Measurements from ENCODE around the gene TMEM255A. TPM values are rescaled to one million over a fixed set of nuclear protein-coding genes. Genes with fewer than 3 reads are reported as not detected.

TMEM255A gene
- total and polyA plus RNA-seq, 2 of the 4 experiments (the other 2 are of a cell fraction) = 0.03 TPM; not detected in 1

DNA sequence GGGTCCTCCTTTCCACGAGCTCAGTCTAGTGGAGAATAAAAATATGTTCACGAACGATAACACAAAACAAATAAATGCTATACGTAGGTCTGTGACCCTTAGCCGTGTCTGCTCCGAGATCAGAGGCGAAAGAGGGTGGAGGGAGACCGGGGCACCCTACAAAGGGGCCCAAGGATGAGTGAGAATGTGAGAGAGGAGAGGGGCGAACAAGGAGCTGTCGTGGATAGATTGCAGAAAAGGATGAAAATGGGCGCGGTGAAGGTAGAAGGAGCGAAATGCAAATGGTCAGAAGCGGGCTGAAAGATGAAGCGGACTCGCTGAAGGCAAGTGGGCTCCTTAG lies 66.9 kb downstream of the TMEM255A start:
- no peak overlapping the region for H3K23ac ChIP-seq (ENCODE audit: low read depth, low read length)
- no peak; the same call in 1 of the 2 replicates for ATAC-seq (ENCODE audit: low read depth)
- in situ Hi-C loops (cut with MboI; ENCODE audit: low sequenced_read_pairs) = loop anchor here (25.0 kb wide), 1 partner anchor 132 kb away; the partner anchor contains the start of gene RHOXF1

More for the DNA sequence above, 66.9 kb downstream of the TMEM255A start:
- ChIA-PET POLR2A (ENCODE audit: unreplicated experiment) (no interaction called here), CTCF (no interaction called here)
- H2BK5ac ChIP-seq (ENCODE audit: low read depth, low read length, poor library complexity, severe bottlenecking) = no peak overlapping the region
- no peak overlapping the region for H3K14ac ChIP-seq (replicated peaks; ENCODE audit: low read depth, low read length)
- H3K9me3 ChIP-seq (ENCODE audit: control insufficient read depth, insufficient read depth, low read length) = no peaks in the 10 kb centered on the region
- no peak overlapping the region for H3K4ac ChIP-seq (ENCODE audit: low read depth, low read length)
- H3K36me3 ChIP-seq (ENCODE audit: control insufficient read depth, insufficient read depth, low read length) = no peaks in the 10 kb centered on the region
- no peak overlapping the region for H2BK15ac ChIP-seq (ENCODE audit: low read depth, low read length)
- intact Hi-C loops (cut with micrococcal nuclease) = no loop called here
- H4K20me1 ChIP-seq (ENCODE audit: insufficient read depth, low read length) = no peaks in the 10 kb centered on the region
- no peaks in the 10 kb centered on the region for H3K4me1 ChIP-seq (ENCODE audit: control insufficient read depth, insufficient read depth, low read length)
- peak overlapping the region; percentile 18; the same call in 1 of the 2 replicates for H3K27ac ChIP-seq (ENCODE audit: insufficient read depth, low read length)
- 17% methylated on average over 9 of the region's 16 CpGs; no CpG with 5 or more reads in 1 of the 2 experiments for WGBS, 2 experiments (ENCODE audit: extremely low coverage in 2 of 2, insufficient read length in 1 of 2)
- peak overlapping the region; percentile 91 for H2AFZ ChIP-seq (replicated peaks; ENCODE audit: low read length, poor library complexity)
- dilution Hi-C loops (cut with HindIII; ENCODE audit: low sequenced_read_pairs, unreplicated experiment) = no loop called here
- peak overlapping the region; percentile 38 for H3K9ac ChIP-seq (ENCODE audit: low read depth, low read length)
- no peak overlapping the region for H2AK9ac ChIP-seq (replicated peaks; ENCODE audit: low read depth, low read length, poor library complexity)
- H4K91ac ChIP-seq (ENCODE audit: insufficient read depth, low read depth, low read length) = no peak overlapping the region
- no peaks in the 10 kb centered on the region for H3K79me1 ChIP-seq (ENCODE audit: low read depth in 1 of 2, low read length in 2 of 2)
- H3K4me3 ChIP-seq (ENCODE audit: insufficient read depth, low read depth, low read length) = peak overlapping the region; percentile 67
- H2BK20ac ChIP-seq (ENCODE audit: low read depth, low read length) = no peak overlapping the region
- peak overlapping the region; percentile 61 for H3K4me2 ChIP-seq (ENCODE audit: low read depth, low read length)
- no TSS peak for BruUV-seq (replicated peaks)
- H3K18ac ChIP-seq (ENCODE audit: low read depth, low read length) = no peak overlapping the region
- H4K5ac ChIP-seq (ENCODE audit: low read depth, low read length) = 0 out of 2 replicates have a peak overlapping the region, but pooled peaks have one; percentile 6
- no peak overlapping the region for H2BK120ac ChIP-seq (ENCODE audit: low read depth, low read length)
- H3K56ac ChIP-seq (ENCODE audit: extremely low read depth, insufficient read depth, low read length) = no peak overlapping the region
- DNase-seq = no peak
- H3K27me3 ChIP-seq (ENCODE audit: control insufficient read depth, insufficient read depth, low read length) = 0 out of 2 replicates have a peak, but pooled peaks cover 2% of the 10 kb centered on the region
- no peaks in the 10 kb centered on the region for H3K9me1 ChIP-seq (ENCODE audit: insufficient read depth, low read length)
- H2AK5ac ChIP-seq (ENCODE audit: low read depth, low read length) = no peak overlapping the region
- peak overlapping the region; percentile 18 to 36; a peak in 3 of 4 replicates for H4K8ac ChIP-seq (ENCODE audit: low read depth in 2 of 2, low read length in 2 of 2)
- TF ChIP-seq FOS (IDR thresholded peaks at IDR 0.05; ENCODE audit: low read depth, low read length) (no peak), BHLHE40 (IDR thresholded peaks at IDR 0.05; ENCODE audit: low read depth, low read length) (no peak), MAFK (IDR thresholded peaks at IDR 0.05; ENCODE audit: low read depth, low read length) (no peak), SMC3 (IDR thresholded peaks at IDR 0.05; ENCODE audit: low read depth, low read length) (no peak), MAZ (IDR thresholded peaks at IDR 0.05; ENCODE audit: borderline replicate concordance, low read depth, low read length) (no peak), MXI1 (IDR thresholded peaks at IDR 0.05; ENCODE audit: borderline replicate concordance, low read depth, low read length) (no peak), RFX5 (IDR thresholded peaks at IDR 0.05; ENCODE audit: low read depth, low read length) (no peak), RCOR1 (IDR thresholded peaks at IDR 0.05; ENCODE audit: insufficient replicate concordance, low read length) (no peak), CEBPB (IDR thresholded peaks at IDR 0.05; ENCODE audit: low read depth, low read length) (no peak), RAD21 (IDR thresholded peaks at IDR 0.05; ENCODE audit: low read length) (no peak), CHD1 (IDR thresholded peaks at IDR 0.05; ENCODE audit: low read depth, low read length) (no peak), NFE2L2 (IDR thresholded peaks at IDR 0.05; ENCODE audit: low read depth, low read length) (no peak), POLR2A (IDR thresholded peaks at IDR 0.05; ENCODE audit: low read depth, low read length) (no peak)
- TF ChIP-seq, protein P1, sequence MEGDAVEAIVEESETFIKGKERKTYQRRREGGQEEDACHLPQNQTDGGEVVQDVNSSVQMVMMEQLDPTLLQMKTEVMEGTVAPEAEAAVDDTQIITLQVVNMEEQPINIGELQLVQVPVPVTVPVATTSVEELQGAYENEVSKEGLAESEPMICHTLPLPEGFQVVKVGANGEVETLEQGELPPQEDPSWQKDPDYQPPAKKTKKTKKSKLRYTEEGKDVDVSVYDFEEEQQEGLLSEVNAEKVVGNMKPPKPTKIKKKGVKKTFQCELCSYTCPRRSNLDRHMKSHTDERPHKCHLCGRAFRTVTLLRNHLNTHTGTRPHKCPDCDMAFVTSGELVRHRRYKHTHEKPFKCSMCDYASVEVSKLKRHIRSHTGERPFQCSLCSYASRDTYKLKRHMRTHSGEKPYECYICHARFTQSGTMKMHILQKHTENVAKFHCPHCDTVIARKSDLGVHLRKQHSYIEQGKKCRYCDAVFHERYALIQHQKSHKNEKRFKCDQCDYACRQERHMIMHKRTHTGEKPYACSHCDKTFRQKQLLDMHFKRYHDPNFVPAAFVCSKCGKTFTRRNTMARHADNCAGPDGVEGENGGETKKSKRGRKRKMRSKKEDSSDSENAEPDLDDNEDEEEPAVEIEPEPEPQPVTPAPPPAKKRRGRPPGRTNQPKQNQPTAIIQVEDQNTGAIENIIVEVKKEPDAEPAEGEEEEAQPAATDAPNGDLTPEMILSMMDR (conservative IDR thresholded peaks at IDR 0.05; ENCODE audit: low read depth, low read length) = no peak
- TF ChIP-seq, protein P2, sequence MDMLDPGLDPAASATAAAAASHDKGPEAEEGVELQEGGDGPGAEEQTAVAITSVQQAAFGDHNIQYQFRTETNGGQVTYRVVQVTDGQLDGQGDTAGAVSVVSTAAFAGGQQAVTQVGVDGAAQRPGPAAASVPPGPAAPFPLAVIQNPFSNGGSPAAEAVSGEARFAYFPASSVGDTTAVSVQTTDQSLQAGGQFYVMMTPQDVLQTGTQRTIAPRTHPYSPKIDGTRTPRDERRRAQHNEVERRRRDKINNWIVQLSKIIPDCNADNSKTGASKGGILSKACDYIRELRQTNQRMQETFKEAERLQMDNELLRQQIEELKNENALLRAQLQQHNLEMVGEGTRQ (IDR thresholded peaks at IDR 0.05; ENCODE audit: low read depth, low read length) = no peak
- TF ChIP-seq, protein P3, sequence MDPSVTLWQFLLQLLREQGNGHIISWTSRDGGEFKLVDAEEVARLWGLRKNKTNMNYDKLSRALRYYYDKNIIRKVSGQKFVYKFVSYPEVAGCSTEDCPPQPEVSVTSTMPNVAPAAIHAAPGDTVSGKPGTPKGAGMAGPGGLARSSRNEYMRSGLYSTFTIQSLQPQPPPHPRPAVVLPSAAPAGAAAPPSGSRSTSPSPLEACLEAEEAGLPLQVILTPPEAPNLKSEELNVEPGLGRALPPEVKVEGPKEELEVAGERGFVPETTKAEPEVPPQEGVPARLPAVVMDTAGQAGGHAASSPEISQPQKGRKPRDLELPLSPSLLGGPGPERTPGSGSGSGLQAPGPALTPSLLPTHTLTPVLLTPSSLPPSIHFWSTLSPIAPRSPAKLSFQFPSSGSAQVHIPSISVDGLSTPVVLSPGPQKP (IDR thresholded peaks at IDR 0.05; ENCODE audit: borderline replicate concordance, low read depth, low read length) = no peak
